Type B pancreatic cell (in vitro differentiated cells): Measurements from ENCODE around the gene TPCN2. TPM values are rescaled to one million over a fixed set of nuclear protein-coding genes. Genes with fewer than 3 reads are reported as not detected.

ENCODE experiments used
- DNase-seq: peaks from one replicate; pipeline ENCODE4 v3.0.0; 2021; ENCODE audit warnings: mixed read lengths; ENCODE audit not compliant: unreplicated experiment; ENCODE audit errors: extremely low spot score
- H3K27ac Mint-ChIP-seq: 2 replicates; pipeline ENCODE4 v1.8.0; 2021; ENCODE audit warnings: mild to moderate bottlenecking, mixed read lengths
- H3K27me3 Mint-ChIP-seq: 2 replicates; pipeline ENCODE4 v1.8.0; 2021; ENCODE audit warnings: mixed read lengths
- H3K36me3 Mint-ChIP-seq: 2 replicates; pipeline ENCODE4 v1.8.0; 2021; ENCODE audit warnings: mixed read lengths
- H3K4me1 Mint-ChIP-seq: one replicate; pipeline ENCODE4 v1.8.0; 2021; ENCODE audit warnings: mixed read lengths; ENCODE audit not compliant: unreplicated experiment
- H3K4me3 Mint-ChIP-seq: 2 replicates; pipeline ENCODE4 v1.8.0; 2021; ENCODE audit warnings: mild to moderate bottlenecking, mixed read lengths
- H3K9me3 Mint-ChIP-seq: 2 replicates; pipeline ENCODE4 v1.8.0; 2021; ENCODE audit warnings: mixed read lengths
- CTCF ChIP-seq: fragments of 200-600 bp; sonication (generic); conservative IDR thresholded peaks from 2 replicates; pipeline ENCODE4 v1.5.0; 2021; ENCODE audit warnings: antibody characterized with exemption, mild to moderate bottlenecking
- total RNA-seq: library from RNA; stranded (reverse); gene quantifications from 2 replicates; pipeline ENCODE4 v1.2.1, GENCODE V29; 2021; ENCODE audit warnings: low replicate concordance

TPCN2 gene
- total RNA-seq, 1 donor from 2014 or later, result 19.5 TPM

DNA sequence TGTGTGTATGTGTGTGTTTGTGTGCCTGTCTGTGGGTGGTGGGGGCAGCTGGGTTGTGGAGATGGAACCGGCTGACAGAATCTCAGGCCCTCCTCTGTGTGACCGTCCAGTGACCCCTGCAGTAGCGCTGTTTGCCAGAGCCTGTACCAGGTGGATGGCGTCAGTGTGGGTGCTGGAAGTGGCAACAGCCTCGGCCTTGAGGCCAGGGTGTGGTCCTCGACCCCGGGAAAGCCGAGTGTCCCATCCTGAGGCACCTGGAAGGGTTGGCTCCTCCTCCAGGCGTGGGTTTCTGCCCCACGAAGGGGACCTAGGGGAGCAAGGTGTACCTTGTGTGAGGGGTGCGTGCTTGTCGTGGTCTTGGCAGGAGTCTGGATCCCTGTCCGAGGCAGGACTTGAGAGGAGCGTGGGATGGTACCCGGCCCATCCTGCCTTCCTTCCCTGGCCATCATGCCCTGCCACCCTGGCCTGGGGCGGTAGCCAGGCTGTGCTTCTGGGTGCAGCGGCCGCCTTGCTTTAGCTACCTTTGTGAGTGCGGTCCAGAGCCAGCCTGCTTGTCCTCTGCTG is 16.5 kb downstream of the TPCN2 start:
- DNase-seq, result no peak
- Mint-ChIP-seq H3K27ac (no peak overlapping the region), H3K27me3 (no peaks in the 10 kb centered on the region), H3K4me3 (no peak overlapping the region), H3K4me1 (no peaks in the 10 kb centered on the region), H3K9me3 (no peaks in the 10 kb centered on the region), H3K36me3 (peaks cover under 1% of the 10 kb centered on the region)
- TF ChIP-seq CTCF, result no peak

- H3K4me3 Mint-ChIP-seq, result no peak overlapping the region
Observed at GRCh38 chr11:69066122-69067112, 17.7 kb downstream of the TPCN2 start.

DNA sequence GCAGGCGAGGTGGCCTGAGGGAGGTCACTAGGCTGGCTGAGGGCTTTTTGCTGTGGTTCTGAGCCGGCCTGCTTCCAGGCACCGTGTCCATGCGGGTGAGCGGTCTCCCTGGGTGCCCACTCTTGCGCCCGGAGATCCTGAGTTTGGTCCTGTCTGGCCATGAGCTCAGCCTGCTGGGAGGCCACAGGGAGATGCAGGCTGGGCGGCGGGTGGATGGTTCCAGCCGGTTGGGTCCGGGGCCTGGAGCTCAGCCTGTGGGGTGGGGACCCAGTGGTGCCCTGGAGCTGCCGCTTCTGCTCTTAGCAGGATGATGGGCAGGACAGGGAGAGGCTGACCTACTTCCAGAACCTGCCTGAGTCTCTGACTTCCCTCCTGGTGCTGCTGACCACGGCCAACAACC is 18.5 kb downstream of the TPCN2 start:
- Mint-ChIP-seq H3K36me3 (peaks cover 4% of the 10 kb centered on the region), H3K27me3 (no peaks in the 10 kb centered on the region), H3K27ac (no peak overlapping the region), H3K4me3 (no peak overlapping the region), H3K9me3 (no peaks in the 10 kb centered on the region), H3K4me1 (no peaks in the 10 kb centered on the region)
- DNase-seq, result no peak
- TF ChIP-seq CTCF, result no peak

More at GRCh38 chr11:69066122-69067112, 17.7 kb downstream of the TPCN2 start:
- TF ChIP-seq CTCF, result no peak
- Mint-ChIP-seq H3K4me1 (no peaks in the 10 kb centered on the region), H3K27me3 (no peaks in the 10 kb centered on the region), H3K9me3 (no peaks in the 10 kb centered on the region), H3K36me3 (peaks cover 4% of the 10 kb centered on the region), H3K27ac (no peak overlapping the region)
- no peak for DNase-seq

GRCh38 chr11:69071086-69071800 is 22.5 kb downstream of the TPCN2 start:
- Mint-ChIP-seq H3K9me3 (no peaks in the 10 kb centered on the region), H3K27me3 (no peaks in the 10 kb centered on the region), H3K4me3 (no peak overlapping the region), H3K4me1 (no peaks in the 10 kb centered on the region), H3K36me3 (peaks cover 7% of the 10 kb centered on the region), H3K27ac (no peak overlapping the region)
- no peak for TF ChIP-seq CTCF
- DNase-seq, result no peak

GRCh38 chr11:69071956-69072355 is 23.2 kb downstream of the TPCN2 start:
- H3K4me1 Mint-ChIP-seq, result no peaks in the 10 kb centered on the region
- H3K27ac Mint-ChIP-seq, result no peak overlapping the region
- no peaks in the 10 kb centered on the region for H3K9me3 Mint-ChIP-seq
- no peak for TF ChIP-seq CTCF
- H3K4me3 Mint-ChIP-seq, result no peak overlapping the region
- no peaks in the 10 kb centered on the region for H3K27me3 Mint-ChIP-seq
- peaks cover 7% of the 10 kb centered on the region for H3K36me3 Mint-ChIP-seq
- no peak for DNase-seq
